Right cardiac atrium (tissue), 5 donors: ENCODE measurements around the gene FBXL17. TPM values are rescaled to one million over a fixed set of nuclear protein-coding genes. Genes with fewer than 3 reads are reported as not detected.
"Not testable (repeated sequence)": the region's sequence is repeated elsewhere in the genome, so short reads cannot be mapped to it uniquely, and the experiment has no call there.

Experiments used
- ATAC-seq, 2 donors: fragments of 200-7000 bp; cut with Tn5 transposase; one replicate each; pipeline versions ENCODE4 v1.8.0 to v1.9.1; 2020; ENCODE audit warnings: moderate library complexity in 2 of 2, mild to moderate bottlenecking in 1 of 2
- DNase-seq, 3 donors: peaks; one replicate each; pipeline ENCODE4 v3.0.0-alpha.2; 2020
- H3K27ac ChIP-seq: one replicate; pipeline ENCODE4 v1.5.1; 2013; ENCODE audit warnings: mild to moderate bottlenecking, low read length, control low read depth, moderate library complexity
- H3K27me3 ChIP-seq: one replicate; pipeline ENCODE4 v1.6.1; 2013; ENCODE audit not compliant: control insufficient read depth, insufficient read depth
- H3K4me1 ChIP-seq: one replicate; pipeline ENCODE4 v1.6.1; 2013; ENCODE audit warnings: low read length; ENCODE audit not compliant: control insufficient read depth, insufficient read depth
- H3K4me3 ChIP-seq: one replicate; pipeline ENCODE4 v1.5.1; 2013; ENCODE audit warnings: low read length, control low read depth
- H3K9me3 ChIP-seq: one replicate; pipeline ENCODE4 v1.6.1; 2013; ENCODE audit warnings: low read length; ENCODE audit not compliant: control insufficient read depth
- WGBS: extraction: QIAGEN DNeasy Blood & Tissue Kit; methylation state at CpG from one replicate; pipeline ENCODE4 v1.1.7; 2013; 5-methylcytosine and 5-hydroxymethylcytosine counted together
- intact Hi-C, 4 donors: fragments of 100-400 bp; cut with DNase I; formaldehyde crosslinking; loops; one replicate each; pipeline versions ENCODE4 v1.11.0 to v1.14.0; 2022 to 2023
- polyA plus RNA-seq: library from polyadenylated mRNA; stranded (reverse); fragments of 200-250 nt; gene quantifications from one replicate; pipeline ENCODE4 v1.2.3, GENCODE V29; 2013
- total RNA-seq, 4 donors: library from RNA; stranded (reverse); fragmentation: NEBNext Ultra II Directional; extraction: Animal tissue kit (Norgen Biotek cat#: 25700); gene quantifications; one replicate each; pipeline ENCODE4 v1.2.1, GENCODE V29; 2021
- donor health status: healthy with polysubstance abuse.
- donor health status: DM: no; HTN: yes; CAD: no.
- donor health status: DM: no; HTN: no; CAD: no.
- donor health status: DM: no; HTN: yes; CAD: no; lungs with severe emphysema.
- donor health status: DM: yes; HTN: yes; CAD: no.

The FBXL17 gene
- total and polyA plus RNA-seq, 5 donors = 13.4 to 37.3 (median 34.1) TPM

DNA sequence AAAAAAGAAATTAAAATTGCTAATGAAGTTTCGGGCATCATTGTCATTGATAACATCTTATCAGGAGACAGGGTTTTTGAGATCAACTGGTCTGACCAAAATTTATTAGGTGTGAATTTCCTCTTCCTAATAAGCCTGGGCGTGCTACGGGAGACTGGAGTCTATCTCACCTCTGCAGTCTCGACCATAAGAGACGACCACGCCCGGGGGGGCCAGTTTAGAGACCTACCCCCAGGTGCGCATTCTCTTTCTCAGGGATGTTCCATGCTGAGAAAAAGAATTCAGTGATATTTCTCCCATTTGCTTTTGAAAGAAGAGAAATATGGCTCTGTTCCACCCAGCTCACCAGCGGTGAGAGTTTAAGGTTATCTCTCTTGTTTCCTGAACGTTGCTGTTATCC is 107.8 kb downstream of the FBXL17 start:
- 91% methylated on average over 10 of the region's 10 CpGs for WGBS
- peak in 1 of 3 donors; percentile 15 for DNase-seq
- H3K4me3 ChIP-seq, H3K4me1 ChIP-seq, intact Hi-C loops, H3K9me3 ChIP-seq, ATAC-seq, H3K27ac ChIP-seq, H3K27me3 ChIP-seq: not testable (repeated sequence)

DNA sequence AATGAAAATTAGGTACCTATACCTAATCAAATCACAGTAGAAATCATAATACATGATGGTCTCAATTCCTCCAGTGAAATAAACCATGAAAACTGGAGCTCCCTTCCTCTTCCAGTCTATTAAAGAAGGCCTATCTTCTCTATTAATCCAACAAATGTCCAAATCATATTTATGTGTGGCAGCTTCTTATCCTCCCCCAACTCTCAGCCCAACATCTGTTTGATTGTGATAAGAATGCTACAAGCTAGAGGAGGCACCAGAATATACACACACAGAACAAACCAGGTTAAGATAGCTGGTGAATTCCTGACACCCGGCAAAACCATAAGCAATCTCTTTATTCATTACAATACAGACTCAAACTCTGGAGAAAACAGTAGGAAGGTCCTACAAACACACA is 110.8 kb downstream of the FBXL17 start:
- H3K4me1 ChIP-seq = no peaks in the 10 kb centered on the region
- WGBS = 49% methylated on average over 1 of the region's 1 CpG
- no peak overlapping the region for H3K4me3 ChIP-seq
- intact Hi-C loops = no loop called here
- H3K27ac ChIP-seq = no peak overlapping the region
- ATAC-seq (no peak), DNase-seq (no peak)
- H3K9me3 ChIP-seq = no peaks in the 10 kb centered on the region
- no peaks in the 10 kb centered on the region for H3K27me3 ChIP-seq

DNA sequence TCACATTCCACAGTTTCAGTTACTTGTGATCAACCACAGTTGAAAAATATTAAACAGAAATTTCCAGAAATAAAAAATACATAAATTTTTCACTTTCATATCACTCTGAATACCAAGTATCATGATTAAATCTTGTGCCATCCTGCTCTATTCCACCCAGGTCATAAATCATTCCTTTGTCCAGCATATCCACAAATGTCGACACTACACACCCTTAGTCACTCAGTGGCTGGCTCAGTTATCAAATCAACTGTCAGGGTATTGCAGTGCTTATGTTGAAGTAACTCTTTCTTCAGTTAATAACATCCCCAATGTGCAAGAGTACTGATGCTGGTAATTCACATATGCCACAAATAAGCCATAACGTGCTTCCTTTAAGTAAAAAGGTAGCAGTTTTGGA is 115.7 kb downstream of the FBXL17 start:
- Histone ChIP-seq H3K27ac (no peak overlapping the region), H3K9me3 (no peaks in the 10 kb centered on the region), H3K4me1 (no peaks in the 10 kb centered on the region), H3K27me3 (no peaks in the 10 kb centered on the region), H3K4me3 (no peak overlapping the region)
- DNase-seq = no peak
- no peak for ATAC-seq
- intact Hi-C loops = loop anchor here in 1 of 4 donors (10.0 kb wide), 1 partner anchor 79 kb away; no protein-coding TSS in a partner anchor
- WGBS = 85% methylated on average over 2 of the region's 2 CpGs

DNA sequence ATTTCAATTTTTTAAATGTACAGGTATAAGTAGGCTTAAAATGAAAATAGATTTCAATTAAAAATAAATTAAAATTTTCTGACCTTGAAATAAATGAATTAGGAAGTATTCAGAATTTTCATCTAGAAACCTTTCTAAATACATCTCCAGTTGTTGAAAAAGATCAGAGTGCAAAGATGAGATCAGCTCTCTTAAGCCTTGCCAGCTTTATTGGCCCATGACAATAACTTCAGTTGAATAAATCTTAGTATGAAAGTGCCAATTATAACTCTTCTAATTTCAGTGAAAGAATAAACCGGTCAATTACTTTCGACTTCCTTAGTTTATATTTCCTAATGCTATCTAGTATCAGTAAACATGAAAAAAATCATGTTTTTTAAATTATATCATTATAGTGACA is 117.4 kb downstream of the FBXL17 start:
- intact Hi-C loops = loop anchor here in 1 of 4 donors (10.0 kb wide), 1 partner anchor 80 kb away; no protein-coding TSS in a partner anchor
- Histone ChIP-seq H3K27me3 (no peaks in the 10 kb centered on the region), H3K4me3 (no peak overlapping the region), H3K9me3 (no peaks in the 10 kb centered on the region), H3K27ac (no peak overlapping the region), H3K4me1 (no peaks in the 10 kb centered on the region)
- ATAC-seq (no peak), DNase-seq (no peak)
- 78% methylated on average over 2 of the region's 2 CpGs for WGBS

DNA sequence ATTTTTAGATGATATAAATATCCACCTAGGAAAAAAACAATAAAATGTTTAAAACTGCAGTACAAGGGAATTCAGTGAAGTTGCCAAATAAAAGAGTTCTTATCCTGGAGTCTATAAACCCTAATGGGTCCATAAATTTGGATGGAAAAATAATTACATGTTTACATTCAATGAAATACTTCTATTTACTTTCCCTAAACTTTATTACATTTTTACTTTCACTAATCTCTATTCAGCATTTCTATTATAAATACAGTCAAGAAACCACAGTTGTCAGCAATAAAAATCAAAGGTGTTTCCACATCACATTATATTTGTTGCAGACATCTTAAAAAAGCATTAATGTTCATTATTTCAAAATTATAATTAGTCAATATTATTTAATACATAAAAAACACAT is 118.6 kb downstream of the FBXL17 start:
- Histone ChIP-seq H3K9me3 (no peaks in the 10 kb centered on the region), H3K4me1 (no peaks in the 10 kb centered on the region), H3K27me3 (no peaks in the 10 kb centered on the region), H3K4me3 (no peak overlapping the region), H3K27ac (no peak overlapping the region)
- DNase-seq (no peak), ATAC-seq (no peak)
- intact Hi-C loops = loop anchor here in 1 of 4 donors (10.0 kb wide), 1 partner anchor 81 kb away; no protein-coding TSS in a partner anchor

DNA sequence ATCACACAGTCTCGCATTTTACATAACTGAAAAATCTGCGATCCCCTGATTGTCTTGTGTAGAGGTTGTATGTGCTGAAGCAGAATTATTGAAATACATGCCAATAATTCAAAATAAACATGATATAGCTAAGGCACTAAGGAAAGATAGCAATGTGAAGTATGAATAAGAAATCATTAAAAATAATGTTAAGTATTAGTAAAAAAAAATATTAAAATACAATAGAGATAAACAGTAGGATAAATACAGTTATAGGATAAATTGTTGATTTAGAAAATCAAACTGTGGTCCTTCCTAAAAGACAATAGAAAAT is 121.1 kb downstream of the FBXL17 start:
- ATAC-seq (no peak), DNase-seq (no peak)
- Histone ChIP-seq H3K27ac (no peak overlapping the region), H3K4me3 (no peak overlapping the region), H3K9me3 (no peaks in the 10 kb centered on the region), H3K27me3 (no peaks in the 10 kb centered on the region), H3K4me1 (no peaks in the 10 kb centered on the region)
- intact Hi-C loops = loop anchor here in 1 of 4 donors (10.0 kb wide), 1 partner anchor 84 kb away; no protein-coding TSS in a partner anchor
- WGBS = 10% methylated on average over 2 of the region's 2 CpGs

DNA sequence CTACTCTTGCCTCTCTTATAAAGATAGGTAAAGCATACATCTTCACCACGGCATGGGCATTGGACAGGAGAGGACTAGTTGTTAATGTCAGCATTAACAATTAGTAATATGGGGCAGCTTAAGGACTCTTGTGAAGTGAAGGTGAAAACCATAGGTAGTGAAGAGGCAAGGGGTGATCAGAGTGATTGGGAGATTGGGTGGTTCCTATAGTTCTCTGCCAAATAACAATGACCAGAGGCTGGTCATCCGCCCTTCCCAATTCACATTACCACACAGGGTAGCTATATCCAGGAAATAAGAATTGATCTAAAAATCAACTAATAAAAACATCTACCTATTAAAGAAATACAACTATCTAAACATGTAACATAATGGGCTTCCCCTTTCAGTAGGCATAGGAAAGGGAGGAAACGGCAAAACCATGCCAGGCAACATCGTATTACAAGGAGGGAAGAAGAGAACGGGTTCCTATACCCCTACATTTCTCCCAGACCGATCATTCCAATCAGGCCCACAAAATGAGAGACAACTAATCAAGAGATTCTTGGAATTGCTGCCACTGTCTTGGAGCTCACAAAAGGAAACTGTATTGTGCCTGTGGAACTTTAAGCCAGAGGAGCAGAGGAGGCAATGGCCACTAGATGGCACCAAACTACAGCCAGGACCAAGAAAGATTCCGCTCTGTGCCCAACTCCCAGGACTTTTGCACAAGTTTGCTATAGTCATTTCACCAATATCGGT is 121.6 kb downstream of the FBXL17 start:
- no peak overlapping the region for H3K27ac ChIP-seq
- ATAC-seq (peak; percentile 93 to 95), DNase-seq (peak; percentile 65 to 81 (median 71))
- no peaks in the 10 kb centered on the region for H3K27me3 ChIP-seq
- no peak overlapping the region for H3K4me3 ChIP-seq
- WGBS = 40% methylated on average over 8 of the region's 8 CpGs
- no peaks in the 10 kb centered on the region for H3K4me1 ChIP-seq
- intact Hi-C loops = loop anchor here in 1 of 4 donors (10.0 kb wide), 1 partner anchor 85 kb away; no protein-coding TSS in a partner anchor
- H3K9me3 ChIP-seq = no peaks in the 10 kb centered on the region

DNA sequence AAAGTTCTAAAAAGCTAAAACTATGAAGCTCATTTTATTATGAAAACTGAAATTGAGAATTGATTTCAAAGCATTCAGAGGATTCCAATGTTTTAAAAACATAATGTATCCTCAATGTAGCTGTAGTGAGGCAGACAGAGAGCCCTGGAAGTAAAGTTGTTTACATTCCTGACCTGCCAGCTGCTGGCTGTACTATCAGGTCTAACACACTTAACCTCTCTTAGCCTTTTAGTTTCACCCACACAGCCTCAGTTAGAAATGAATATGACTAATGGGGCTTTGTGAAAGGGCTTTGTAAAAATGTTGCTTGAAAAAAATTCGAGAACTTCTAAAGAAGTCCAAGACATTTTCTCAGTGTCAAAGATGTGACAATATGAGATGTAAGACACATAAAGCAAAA is 122.6 kb downstream of the FBXL17 start:
- no peak overlapping the region for H3K27ac ChIP-seq
- no peaks in the 10 kb centered on the region for H3K9me3 ChIP-seq
- no peaks in the 10 kb centered on the region for H3K27me3 ChIP-seq
- H3K4me1 ChIP-seq = no peaks in the 10 kb centered on the region
- DNase-seq = no peak
- H3K4me3 ChIP-seq = no peak overlapping the region
- intact Hi-C loops = loop anchor here in 1 of 4 donors (10.0 kb wide), 1 partner anchor 85 kb away; no protein-coding TSS in a partner anchor
- ATAC-seq = no peak
- 25% methylated on average over 1 of the region's 1 CpG for WGBS

DNA sequence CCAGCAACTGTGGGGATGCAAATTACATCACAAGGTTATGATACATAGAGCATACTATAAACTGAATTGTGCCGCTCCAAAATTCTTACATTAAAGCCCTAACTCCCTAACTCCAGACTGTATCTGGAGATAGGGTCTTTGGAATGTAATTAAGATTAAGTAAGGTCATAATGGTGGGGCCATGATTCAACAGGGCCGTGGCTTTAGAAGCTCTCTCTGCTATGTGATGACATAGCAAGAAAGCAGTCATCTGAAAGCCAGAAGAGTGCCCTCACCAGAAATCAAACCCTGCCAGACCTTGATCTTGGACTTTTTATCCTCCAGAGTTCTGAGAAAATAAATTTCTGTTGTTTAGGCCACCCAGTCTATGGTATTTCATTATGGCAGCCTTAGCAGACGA is 123.9 kb downstream of the FBXL17 start:
- Histone ChIP-seq H3K27me3 (no peaks in the 10 kb centered on the region), H3K27ac (no peak overlapping the region), H3K4me3 (no peak overlapping the region), H3K9me3 (no peaks in the 10 kb centered on the region), H3K4me1 (no peaks in the 10 kb centered on the region)
- ATAC-seq (no peak), DNase-seq (no peak)
- intact Hi-C loops = loop anchor here in 1 of 4 donors (10.0 kb wide), 1 partner anchor 87 kb away; no protein-coding TSS in a partner anchor
- WGBS = 87% methylated on average over 3 of the region's 3 CpGs

DNA sequence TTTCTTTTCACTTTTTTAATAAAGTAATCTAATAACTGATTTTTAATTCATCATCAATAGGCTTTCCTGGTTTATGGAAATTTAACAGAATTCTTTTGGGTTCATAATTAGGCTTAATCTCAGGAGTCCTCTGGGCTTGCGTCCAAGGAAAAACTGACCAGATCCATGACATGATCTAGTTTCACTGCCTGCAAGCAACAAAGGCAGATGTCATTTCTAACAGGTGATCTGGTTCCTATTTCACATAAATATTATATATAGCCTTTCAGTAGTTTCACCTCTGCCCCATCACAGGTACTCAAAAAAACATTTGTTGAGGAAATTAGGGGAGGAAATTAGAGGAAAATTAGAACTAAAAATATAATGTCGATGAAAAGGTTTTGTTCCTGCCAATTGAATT is 126.4 kb downstream of the FBXL17 start:
- H3K4me3 ChIP-seq = no peak overlapping the region
- WGBS = 91% methylated on average over 2 of the region's 2 CpGs
- no peaks in the 10 kb centered on the region for H3K9me3 ChIP-seq
- no peak for DNase-seq
- no peak for ATAC-seq
- no peaks in the 10 kb centered on the region for H3K27me3 ChIP-seq
- no peak overlapping the region for H3K27ac ChIP-seq
- no peaks in the 10 kb centered on the region for H3K4me1 ChIP-seq
- intact Hi-C loops = loop anchor here in 1 of 4 donors (10.0 kb wide), 1 partner anchor 89 kb away; no protein-coding TSS in a partner anchor

DNA sequence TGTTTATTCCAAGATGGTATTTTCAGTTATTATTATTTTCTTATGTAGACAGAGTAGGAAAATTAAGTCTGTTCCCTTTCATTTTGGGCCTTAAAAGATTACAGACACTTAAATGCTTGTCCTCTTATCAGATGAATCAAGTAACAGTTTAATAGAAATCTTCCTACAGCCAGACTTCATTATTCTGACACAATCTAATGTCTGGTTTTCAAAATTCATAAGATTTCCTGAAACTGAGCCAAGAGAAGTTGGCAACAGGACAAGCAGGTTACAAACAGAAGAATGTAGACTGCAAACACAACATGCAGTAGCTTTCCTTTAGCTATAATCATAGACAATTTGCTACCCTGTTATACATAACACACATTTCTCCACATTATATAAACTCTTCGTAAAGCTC is 130.5 kb downstream of the FBXL17 start:
- DNase-seq = no peak
- ATAC-seq = no peak
- no peaks in the 10 kb centered on the region for H3K9me3 ChIP-seq
- no peak overlapping the region for H3K4me3 ChIP-seq
- no peak overlapping the region for H3K27ac ChIP-seq
- no peaks in the 10 kb centered on the region for H3K4me1 ChIP-seq
- no peaks in the 10 kb centered on the region for H3K27me3 ChIP-seq
- 87% methylated on average over 1 of the region's 1 CpG for WGBS
- intact Hi-C loops = loop anchor here in 1 of 4 donors (10.0 kb wide), 1 partner anchor 93 kb away; no protein-coding TSS in a partner anchor
